Skin of body (tissue), 2 donors: ENCODE data around the gene CPT1A. TPM values are rescaled to one million over a fixed set of nuclear protein-coding genes. Genes with fewer than 3 reads are reported as not detected.

ENCODE experiments used
- DNase-seq: peaks from one replicate; lab custom pipeline; 2025; lab: John Stamatoyannopoulos, UW
- total RNA-seq: library from RNA; depleted of rRNA; stranded (reverse); fragments of >200 nt; gene quantifications from one replicate; pipeline ENCODE4 v1.2.3, GENCODE V29; 2014

The CPT1A gene
- total RNA-seq, 1 donor from 2014 or later, result 13.6 TPM

DNA sequence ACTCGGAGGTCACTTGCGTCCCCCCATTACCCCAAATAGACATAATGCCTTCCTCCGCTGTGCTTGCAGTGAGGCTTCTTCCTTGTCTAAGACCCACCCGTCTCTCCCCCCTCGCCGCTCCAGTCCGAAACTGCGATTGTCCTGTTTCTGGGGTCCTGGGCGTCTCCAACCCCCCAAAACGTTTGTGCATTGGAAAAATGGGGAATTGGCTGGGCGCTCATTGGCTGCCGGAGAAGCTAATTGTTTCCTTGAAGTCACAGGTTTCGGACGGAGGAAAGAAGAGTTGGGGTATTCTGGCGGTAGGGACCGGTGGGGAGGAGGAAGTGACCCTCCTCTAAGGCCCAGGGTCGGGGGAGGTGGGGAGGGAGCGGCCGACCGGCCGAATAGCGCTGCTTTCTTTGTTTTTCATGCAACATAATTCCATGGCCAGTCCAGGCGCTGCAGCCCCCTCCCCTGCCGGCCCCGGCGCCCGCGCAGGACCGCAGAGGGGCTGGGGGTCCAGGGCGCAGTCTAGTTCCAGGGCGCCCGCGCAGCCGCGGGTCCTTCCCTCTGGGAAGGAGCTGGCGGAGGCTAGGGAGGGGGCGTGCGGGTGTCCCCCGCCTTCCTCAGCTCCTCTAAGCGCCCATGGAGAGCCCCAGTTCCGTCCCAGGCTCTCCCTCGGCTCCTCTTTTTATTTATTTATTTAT, 12.7 kb upstream of the CPT1A start:
- DNase-seq, result no peak

DNA sequence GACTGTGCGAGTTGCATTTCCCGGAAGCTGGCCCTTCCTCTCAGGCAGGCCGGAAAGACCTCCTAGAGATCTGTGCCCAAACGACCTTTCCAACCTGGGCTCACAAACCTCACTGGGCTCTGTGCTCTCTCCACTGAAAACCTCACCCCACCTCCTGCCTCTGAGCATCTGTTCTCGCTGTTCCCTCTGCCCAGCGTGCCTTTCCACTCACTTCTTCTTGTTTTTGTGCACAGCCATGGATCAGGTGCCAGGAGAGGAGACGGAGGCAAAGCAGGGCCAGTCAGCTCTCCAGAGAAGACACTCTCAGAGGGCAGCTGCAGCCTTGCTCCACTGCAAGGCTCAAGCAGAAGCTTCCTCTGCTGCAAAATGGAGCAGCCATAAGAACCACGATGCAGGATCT, 10.9 kb upstream of the CPT1A start:
- no peak for DNase-seq

DNA sequence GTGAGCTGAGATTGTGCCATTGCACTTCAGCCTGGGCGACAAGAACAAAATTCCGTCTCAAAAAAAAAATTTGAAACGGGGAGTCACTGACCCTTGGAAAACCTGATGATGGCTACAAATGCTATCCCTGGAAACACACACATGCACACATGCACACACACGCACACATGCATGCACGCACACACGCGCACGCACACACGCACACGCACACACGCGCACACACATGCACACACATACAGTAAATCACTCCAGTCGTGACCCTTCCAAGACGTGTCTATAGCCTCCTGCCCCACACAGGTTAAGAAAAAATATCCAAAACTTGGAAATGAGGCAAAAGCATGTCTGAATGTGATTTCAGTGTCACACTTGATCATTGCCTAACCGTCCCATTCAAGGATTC, 6.7 kb upstream of the CPT1A start:
- no peak for DNase-seq

DNA sequence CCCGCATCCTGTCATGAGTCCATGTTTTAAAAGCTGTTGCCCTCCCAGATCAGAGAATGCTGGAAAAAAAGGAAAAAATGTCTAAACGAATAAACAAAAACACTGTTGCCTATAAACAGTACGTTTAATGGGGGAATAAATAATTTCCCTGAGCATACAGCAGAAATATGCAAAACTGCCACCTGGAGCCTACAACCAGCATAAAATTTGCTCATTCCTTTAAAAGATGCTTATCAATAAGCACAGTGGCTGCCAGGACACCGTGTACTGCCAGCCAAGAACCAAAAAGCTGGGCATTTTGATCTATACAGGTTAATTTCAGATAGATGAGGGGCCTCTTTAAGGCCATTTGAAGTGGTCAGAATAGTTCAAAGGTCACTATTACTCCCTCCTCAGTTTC, 5.7 kb upstream of the CPT1A start:
- DNase-seq, result no peak

DNA sequence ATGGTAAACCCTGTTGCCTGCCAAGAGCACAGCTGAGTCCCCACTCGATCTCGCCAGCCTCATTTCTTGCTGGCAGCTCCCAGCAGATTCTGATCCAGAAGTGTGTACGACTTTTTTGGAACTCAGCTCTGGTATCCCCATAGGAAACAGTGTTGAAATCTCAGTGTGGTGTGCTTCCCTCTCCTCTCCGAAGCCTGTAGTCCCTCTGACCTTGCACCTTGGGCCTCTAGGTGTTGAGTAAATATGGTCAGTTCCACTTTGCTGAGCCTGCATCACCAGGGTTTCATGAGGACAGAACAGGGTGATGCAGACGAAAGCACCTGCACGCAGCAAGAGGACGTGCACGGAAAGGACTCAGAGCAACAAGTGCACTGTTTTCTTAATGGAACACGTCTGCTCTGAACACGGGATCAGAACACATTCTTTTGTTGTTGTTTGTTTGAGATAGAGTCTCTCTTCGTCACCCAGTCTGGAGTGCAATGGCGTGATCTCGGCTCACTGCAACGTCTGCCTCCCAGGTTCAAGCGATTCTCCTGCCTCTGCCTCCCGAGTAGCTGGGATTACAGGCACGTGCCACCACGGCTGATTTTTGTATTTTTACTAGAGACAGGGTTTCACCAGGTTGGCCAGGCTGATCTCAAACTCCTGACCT, 3.8 kb upstream of the CPT1A start:
- no peak for DNase-seq

DNA sequence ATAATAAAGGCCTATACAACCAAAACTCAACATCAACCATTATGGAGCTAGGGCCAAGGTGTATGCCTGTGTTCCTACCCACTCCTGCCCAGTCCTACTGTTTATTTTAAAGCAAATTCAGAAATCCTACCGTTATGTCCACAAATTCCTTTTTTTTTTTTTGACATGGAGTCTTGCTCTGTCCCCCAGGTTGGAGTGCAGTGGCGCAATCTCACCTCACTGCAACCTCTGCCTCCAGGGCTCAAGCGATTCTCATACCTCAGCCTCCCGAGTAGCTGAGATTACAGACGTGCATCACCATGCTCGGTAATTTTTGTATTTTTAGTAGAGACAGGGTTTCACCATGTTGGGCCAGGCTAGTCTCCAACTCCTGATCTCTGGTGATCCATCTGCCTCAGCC, 3.1 kb upstream of the CPT1A start:
- no peak for DNase-seq

DNA sequence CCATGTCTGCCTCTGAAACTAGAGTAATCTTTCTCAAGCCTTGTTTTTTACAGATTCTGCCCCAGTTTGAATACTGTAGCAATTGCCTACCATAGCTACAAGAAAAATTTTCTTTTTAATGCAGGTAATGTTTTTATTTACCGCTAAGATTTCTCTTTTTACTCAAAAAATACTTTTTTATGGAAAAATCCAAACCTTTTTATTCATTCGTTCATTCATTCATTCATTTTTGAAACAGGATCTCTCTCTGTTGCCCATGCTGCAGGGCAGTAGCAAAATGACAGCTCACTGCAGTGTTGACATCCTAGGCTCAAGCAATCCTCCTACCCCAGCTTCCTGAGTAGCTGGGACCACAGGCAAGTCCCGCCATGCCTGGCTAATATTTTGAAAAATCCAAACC, 2.7 kb upstream of the CPT1A start:
- DNase-seq, result no peak

DNA sequence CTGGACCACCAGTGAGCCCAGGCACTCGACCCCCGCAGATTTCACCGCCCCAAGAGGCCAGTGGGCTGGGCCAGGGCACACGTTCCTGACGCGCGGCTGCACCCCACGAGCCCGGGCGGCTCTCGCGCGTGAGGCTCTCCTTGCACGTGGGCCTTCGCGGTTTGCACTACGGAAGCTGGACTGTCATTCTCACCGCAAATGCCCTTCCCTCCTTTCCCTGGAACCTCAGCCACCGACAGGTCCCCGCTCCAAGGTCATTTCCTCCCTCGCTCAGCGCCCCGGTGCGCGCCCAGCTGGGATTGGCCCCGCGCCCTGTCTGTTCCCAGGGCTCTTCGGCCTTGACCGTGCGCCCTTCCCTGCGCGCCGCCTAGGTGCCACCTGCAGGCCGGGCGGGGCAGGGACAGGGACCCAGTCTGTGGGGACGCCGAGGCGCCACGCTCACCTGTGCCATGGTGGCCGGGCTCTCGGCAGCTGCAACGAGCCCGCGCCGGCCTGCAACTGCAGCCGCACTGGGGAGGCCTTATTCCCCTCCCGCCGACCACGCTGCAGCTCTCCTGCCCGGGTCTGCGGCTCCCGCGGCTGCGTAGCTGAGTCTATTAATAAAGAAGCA, 2.1 kb upstream of the CPT1A start:
- no peak for DNase-seq

DNA sequence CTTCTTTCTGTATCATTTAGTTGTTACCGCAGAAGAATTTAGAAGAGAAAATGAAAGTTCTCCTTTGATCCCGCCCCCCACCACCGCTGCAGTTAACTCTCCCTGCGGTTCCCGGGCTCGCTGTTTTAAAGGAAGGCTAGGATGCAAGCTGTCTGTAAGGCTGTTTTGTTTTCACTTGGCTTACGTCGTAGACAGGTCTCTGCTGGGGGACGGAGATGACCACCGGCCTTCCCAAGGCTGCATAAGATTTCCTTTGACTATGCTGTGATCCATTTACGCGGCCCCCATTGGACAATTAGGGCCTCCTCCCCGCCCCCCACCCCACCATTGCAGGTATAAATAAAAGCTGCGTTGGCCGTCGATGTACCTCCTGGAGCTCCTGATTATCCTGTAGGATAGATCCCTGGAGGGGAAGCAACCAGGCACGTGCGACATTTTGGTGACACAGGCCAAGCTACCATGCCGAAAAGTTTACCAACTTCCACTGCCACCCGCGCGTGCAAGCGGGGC, 1.4 kb upstream of the CPT1A start:
- DNase-seq, result no peak

DNA sequence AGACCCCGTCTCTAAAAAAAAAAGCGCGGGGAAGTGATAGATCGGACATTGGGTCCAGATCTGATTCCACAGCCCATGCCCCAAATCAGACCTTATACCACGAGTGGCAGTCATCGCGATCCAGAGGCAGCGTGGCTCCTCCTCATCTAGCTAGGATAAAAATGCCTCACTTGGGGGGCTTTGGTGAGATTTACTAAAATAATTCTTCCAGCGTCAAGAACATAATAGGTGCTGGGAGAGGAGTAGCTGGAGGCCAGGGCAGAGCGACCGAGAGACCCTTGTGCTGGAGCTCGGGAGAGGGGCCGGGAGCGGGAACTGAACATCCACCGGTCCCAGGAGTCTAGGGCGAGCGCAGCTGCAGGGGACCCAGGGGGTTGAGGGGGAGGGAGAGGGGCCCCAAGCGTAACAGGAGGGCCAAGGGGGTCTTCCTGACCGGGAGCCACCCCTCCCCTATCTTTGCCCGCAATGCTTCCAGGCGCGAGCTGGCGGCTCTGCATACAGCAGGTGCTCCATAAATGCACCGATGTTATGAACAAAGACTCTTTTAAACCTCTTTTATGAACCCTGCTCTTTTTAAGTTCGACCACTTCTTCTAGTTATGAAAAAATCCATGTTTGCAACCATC, 823 bp upstream of the CPT1A start:
- no peak for DNase-seq

DNA sequence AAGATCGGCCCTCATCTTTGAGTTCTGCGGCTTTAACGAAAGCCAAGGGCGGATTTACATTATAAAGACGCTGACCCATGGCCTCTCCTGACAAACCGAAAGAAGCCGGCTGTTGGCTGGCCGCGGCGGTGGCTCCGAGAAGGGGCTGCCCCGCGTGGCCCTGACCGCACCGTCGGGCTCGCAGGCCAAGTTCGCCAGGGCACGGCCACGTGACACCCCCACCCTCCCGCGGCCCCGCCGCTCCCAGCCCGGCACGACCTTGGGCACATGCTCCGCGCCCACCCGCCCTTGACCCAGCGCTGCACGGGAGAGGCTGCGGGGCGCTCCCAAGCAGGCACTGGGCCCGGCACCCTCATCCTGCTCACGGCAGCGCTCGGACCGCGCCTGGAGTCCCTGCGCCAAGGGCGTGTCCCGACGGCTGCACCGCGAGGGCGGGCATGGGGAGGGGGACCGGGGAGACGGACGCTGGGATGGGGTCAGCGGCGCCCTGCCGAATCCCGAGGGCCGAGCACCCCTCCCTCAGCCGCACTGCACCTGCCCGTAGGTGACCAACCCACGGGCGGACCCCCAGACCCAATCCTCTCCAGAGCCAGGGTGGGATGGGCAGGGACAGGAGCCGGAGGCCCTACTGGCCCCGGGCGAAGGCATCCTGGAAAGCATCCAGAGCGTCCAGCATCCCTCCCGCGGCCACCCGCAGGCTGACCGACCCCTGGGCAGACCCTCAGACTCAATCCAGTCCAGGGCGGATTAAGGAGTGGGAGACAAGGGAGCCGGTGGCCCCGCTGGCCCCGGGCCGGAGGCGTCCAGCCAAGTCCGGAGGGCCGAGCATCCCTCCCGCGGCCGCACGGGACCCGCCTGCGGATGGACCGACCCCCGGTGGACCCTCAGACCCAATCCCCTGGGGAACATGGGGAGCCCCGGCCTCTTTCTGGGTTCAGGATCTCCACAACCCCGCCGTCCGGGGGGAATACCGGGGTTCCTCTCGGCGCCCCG, 759 bp downstream of the CPT1A start:
- no peak for DNase-seq

DNA sequence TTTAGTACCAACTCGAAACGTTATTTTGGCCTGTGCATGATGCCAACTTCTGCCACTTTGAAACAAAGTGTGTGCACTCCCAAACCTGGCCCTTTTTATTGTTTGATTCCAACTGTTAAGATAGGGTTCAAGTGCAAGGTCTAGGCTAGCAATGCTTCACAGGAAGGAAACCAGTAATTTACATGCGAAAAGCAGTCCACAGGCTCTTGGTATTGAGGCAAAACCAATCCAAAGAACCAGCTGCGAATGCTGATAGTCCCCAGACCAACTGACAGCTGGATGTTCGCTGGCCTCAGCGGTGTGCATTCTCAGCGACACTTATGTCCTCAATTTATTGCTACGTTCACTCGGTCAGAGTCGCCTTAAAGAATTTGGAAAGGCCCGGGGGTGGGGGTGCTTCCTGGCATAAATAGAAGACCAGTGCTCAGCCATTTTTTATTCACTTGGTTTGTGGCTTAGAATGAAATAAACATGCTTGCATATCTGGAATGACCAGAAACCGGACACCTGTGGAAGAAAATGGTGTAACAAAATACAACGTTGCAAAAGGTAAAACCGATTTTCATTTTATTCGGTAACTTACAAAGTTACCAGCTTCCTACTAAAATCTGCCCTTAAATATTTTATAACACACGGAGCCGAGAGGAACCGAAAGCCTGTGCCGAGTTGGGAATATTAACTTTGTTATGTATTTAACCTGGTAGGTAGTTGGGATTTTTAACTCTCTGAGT, 1.6 kb downstream of the CPT1A start:
- no peak for DNase-seq

DNA sequence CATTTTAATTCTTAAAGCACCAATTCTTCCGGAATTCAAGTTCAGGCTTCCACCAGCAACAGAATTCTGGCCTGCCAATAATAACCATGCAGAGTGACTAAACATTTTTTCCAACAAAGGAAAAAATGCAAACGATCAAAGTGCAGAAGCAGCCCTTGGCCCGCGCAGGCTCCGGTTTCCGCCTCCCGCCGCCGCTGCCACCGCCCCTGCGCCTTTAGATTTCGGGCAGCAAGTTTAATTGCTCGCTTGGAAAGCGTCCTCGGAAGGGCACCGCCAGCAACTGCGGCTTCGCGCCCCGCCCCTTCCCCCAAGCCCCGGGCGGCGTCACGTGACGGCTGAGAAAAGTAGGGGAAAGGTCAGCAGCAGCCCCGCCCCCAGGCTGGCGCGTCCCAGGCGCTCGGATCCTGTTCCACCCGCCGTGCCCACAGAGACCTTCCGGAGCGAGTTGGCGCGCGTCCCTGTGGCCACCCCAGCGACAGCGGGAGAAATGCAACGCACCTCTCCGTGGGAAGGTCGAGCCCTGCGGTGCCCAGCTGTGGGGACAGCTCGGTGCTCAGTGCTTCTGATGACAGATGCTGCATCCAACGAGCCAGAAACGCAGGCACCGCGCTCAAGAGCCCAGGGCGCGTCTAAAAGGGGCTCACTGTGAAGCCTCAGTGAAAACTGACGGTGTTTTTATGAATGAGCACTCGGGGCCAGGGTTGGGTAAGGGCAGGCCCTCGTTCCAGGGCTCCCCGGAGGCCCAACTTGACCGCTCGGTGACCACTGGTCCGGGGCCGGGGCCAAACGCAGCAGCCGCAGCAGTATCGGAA, 2.5 kb downstream of the CPT1A start:
- DNase-seq, result peak; percentile 93

DNA sequence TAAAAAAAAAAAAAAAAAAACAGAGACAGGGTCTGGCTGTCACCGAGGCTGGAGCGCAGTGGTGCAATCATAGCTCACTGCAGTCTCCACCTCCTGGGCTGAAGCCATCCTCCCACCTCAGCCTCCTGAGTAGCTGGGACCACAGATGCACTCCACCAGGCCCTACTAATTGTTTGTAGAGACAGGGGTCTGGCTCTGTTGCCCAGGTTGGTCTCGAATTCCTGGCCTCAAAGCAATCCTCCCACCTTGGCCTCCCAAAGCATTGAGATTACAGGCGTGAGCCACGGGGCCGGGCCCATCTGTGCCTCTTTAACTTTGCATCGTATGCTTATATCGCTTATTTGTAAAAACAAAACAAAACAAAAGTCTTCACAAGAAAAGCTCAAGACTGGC, 3.1 kb downstream of the CPT1A start:
- no peak for DNase-seq

DNA sequence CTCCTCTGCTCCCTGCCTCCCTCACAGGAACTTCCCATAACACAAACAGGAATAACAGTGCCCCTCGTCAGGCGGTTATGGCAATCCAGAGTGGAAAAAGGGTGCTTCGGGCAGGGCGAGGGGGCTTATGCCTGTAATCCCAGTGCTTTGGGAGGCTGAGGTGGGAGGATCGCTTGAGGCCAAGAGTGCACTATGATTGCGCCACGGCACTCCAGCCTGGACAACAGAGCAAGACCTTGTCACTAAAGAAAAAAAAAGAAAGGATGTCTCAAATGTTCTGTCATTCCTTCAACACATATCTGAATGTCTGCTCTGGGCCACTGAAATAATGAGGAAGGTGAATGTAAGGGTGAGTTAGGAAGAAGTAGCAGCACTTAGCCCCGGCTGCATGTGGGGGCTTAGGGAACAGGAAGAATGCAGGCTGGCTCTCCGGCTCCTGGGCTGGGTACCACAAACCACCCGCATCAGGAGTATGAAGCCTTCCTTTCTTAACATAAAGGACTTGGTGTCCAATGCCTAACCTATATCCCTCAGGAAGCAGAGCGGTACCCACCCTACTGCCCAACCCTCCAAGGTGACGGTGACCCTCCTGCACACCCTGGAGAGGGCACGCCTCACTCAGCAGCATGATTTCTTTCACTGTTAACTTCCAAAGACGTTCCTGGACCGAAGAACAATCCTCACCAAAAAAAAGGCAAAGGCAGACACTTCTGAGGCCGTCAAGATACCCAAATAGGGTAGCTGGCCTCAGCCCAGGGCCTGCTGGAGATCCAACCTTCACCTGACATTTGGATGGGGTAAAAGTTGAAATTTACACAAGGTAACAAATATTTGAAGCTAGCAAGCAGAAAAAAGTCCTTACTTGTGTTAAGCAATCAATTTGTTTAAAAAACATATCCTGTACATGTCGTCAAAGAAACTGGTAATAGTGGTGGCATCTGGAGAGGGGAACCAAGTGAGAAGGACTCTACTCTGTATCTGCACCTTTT, 3.8 kb downstream of the CPT1A start:
- DNase-seq, result no peak

DNA sequence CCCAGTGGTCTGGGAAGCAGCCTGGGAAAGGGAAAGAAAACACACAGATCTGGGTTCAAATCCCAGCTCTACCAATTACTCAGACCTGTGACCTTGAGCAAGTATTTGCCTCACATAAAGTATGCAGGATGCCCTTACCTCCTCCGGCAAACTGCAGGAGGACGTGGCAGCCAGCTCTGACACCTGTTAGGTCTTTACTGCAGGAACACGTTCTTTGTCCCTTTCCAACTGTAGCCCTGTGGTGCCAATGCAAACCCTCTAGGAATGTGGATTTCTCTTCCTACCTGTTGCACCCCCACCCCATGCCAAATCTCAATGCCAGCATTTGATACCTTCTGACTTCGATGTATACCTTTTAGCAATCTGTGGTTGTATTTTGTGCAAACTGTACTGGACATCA, 6.0 kb downstream of the CPT1A start:
- no peak for DNase-seq

DNA sequence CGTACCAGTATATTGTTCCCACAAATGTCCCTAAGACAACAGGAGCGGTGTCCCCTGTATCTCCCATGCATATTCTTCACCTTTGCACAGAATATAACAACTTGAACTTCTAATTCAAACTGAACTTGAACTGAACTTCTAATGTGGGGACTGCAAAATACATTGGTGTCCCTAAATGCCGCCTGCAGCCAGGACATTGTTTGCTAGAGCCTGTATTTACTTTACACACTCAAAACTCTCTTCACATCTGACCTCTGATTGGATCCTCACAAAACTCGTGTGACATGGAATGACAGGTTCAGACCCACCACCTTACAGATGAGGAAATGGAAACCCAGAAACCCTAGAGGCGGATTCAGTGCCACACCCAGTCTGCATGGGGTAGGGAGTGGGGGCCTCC, 6.4 kb downstream of the CPT1A start:
- DNase-seq, result no peak

DNA sequence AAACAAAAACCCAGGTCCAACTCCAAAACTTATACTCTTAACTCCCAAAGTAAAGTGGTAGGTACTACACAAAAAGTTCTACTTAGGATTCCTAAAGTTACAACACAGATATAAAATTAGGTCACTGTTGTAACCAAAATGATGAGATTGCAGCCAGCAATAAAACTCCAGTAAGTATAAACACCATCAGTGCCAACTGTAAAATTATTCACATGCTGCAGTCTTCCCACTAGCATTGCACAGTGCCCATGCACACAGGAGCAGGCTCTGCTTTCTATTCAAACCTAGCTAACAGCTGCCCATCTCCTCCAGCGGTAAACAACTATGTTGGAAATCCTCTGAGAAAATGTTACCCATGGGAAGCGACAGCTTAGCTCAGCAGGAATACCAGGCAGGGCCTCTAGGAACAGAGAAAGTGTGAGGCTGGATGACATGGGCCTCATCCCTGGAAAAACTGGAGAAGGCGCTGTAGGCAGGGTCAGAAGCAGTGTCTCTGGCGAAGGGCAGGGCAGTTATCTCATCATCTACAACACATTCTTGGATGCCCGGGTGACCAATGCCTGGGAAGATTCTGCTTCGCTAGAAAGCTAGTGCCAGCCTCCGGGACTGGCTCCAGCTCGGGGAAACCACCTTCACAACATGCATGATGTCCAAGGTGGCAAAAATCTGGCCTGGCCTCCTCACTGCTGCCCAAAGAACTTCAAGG, 9.1 kb downstream of the CPT1A start:
- DNase-seq, result no peak
